ENCODE measurements around the gene BICC1. TPM values are rescaled to one million over a fixed set of nuclear protein-coding genes. Genes with fewer than 3 reads are reported as not detected.
A peak's percentile ranks its signal among the peaks of the same experiment; 100 is the strongest.

The BICC1 gene
- total RNA-seq, 1 donor = 210 TPM

GRCh38 chr10:58662314-58662713, 149.6 kb downstream of the BICC1 start:
- H3K4me1 ChIP-seq (ENCODE audit: insufficient read depth, low read length) = peaks cover 51% of the 10 kb centered on the region
- no peaks in the 10 kb centered on the region for H4K20me1 ChIP-seq (ENCODE audit: insufficient read depth, low read length)
- H3K4me2 ChIP-seq (ENCODE audit: insufficient read depth, low read length) = peak overlapping the region; percentile 76
- peak overlapping the region; percentile 87 for H3K27ac ChIP-seq (ENCODE audit: low read depth, low read length)
- TF ChIP-seq CTCF (IDR thresholded peaks at IDR 0.05; ENCODE audit: extremely low read depth, low read depth, low read length) = no peak
- no peak overlapping the region for H3K4me3 ChIP-seq (ENCODE audit: insufficient read depth, low read length)
- peak; percentile 58 for DNase-seq (ENCODE audit: insufficient read length, low spot score, missing footprints)
- no peaks in the 10 kb centered on the region for H3K9me3 ChIP-seq (ENCODE audit: low read depth, low read length)
- no peaks in the 10 kb centered on the region for H3K27me3 ChIP-seq (ENCODE audit: insufficient read depth, low read length)
- H3K36me3 ChIP-seq (ENCODE audit: insufficient read depth, low read length) = no peaks in the 10 kb centered on the region
- no peak overlapping the region for H2AFZ ChIP-seq (ENCODE audit: low read length)
- H3K79me2 ChIP-seq (ENCODE audit: insufficient read depth, low read length) = peaks cover 69% of the 10 kb centered on the region

- H3K4me1 ChIP-seq (ENCODE audit: insufficient read depth, low read length) = peaks cover 45% of the 10 kb centered on the region
- H3K36me3 ChIP-seq (ENCODE audit: insufficient read depth, low read length) = no peaks in the 10 kb centered on the region
- H3K27ac ChIP-seq (ENCODE audit: low read depth, low read length) = peak overlapping the region; percentile 66
- no peak for DNase-seq (ENCODE audit: insufficient read length, low spot score, missing footprints)
- no peaks in the 10 kb centered on the region for H3K27me3 ChIP-seq (ENCODE audit: insufficient read depth, low read length)
- no peaks in the 10 kb centered on the region for H4K20me1 ChIP-seq (ENCODE audit: insufficient read depth, low read length)
- H2AFZ ChIP-seq (ENCODE audit: low read length) = no peak overlapping the region
- peak overlapping the region; percentile 83 for H3K4me2 ChIP-seq (ENCODE audit: insufficient read depth, low read length)
- H3K4me3 ChIP-seq (ENCODE audit: insufficient read depth, low read length) = peak overlapping the region; percentile 53
- peaks cover 67% of the 10 kb centered on the region for H3K79me2 ChIP-seq (ENCODE audit: insufficient read depth, low read length)
- no peak for TF ChIP-seq CTCF (IDR thresholded peaks at IDR 0.05; ENCODE audit: extremely low read depth, low read depth, low read length)
- no peaks in the 10 kb centered on the region for H3K9me3 ChIP-seq (ENCODE audit: low read depth, low read length)
Observed at GRCh38 chr10:58665361-58665760, 152.7 kb downstream of the BICC1 start.

GRCh38 chr10:58666024-58666423, 153.4 kb downstream of the BICC1 start:
- Histone ChIP-seq H3K4me1 (ENCODE audit: insufficient read depth, low read length) (peaks cover 39% of the 10 kb centered on the region), H3K27ac (ENCODE audit: low read depth, low read length) (peak overlapping the region; percentile 66), H3K27me3 (ENCODE audit: insufficient read depth, low read length) (no peaks in the 10 kb centered on the region), H4K20me1 (ENCODE audit: insufficient read depth, low read length) (no peaks in the 10 kb centered on the region), H3K36me3 (ENCODE audit: insufficient read depth, low read length) (no peaks in the 10 kb centered on the region), H3K79me2 (ENCODE audit: insufficient read depth, low read length) (peaks cover 72% of the 10 kb centered on the region), H2AFZ (ENCODE audit: low read length) (no peak overlapping the region), H3K9me3 (ENCODE audit: low read depth, low read length) (no peaks in the 10 kb centered on the region), H3K4me2 (ENCODE audit: insufficient read depth, low read length) (peak overlapping the region; percentile 83), H3K4me3 (ENCODE audit: insufficient read depth, low read length) (peak overlapping the region; percentile 53)
- no peak for TF ChIP-seq CTCF (IDR thresholded peaks at IDR 0.05; ENCODE audit: extremely low read depth, low read depth, low read length)
- DNase-seq (ENCODE audit: insufficient read length, low spot score, missing footprints) = no peak

GRCh38 chr10:58667658-58668310, 155.1 kb downstream of the BICC1 start:
- H3K4me2 ChIP-seq (ENCODE audit: insufficient read depth, low read length) = no peak overlapping the region
- no peak overlapping the region for H3K4me3 ChIP-seq (ENCODE audit: insufficient read depth, low read length)
- DNase-seq (ENCODE audit: insufficient read length, low spot score, missing footprints) = no peak

More at GRCh38 chr10:58667658-58668310, 155.1 kb downstream of the BICC1 start:
- no peak overlapping the region for H2AFZ ChIP-seq (ENCODE audit: low read length)
- no peak overlapping the region for H3K27ac ChIP-seq (ENCODE audit: low read depth, low read length)
- peaks cover 89% of the 10 kb centered on the region for H3K79me2 ChIP-seq (ENCODE audit: insufficient read depth, low read length)
- H3K4me1 ChIP-seq (ENCODE audit: insufficient read depth, low read length) = peaks cover 29% of the 10 kb centered on the region
- peaks cover 4% of the 10 kb centered on the region for H4K20me1 ChIP-seq (ENCODE audit: insufficient read depth, low read length)
- TF ChIP-seq CTCF (IDR thresholded peaks at IDR 0.05; ENCODE audit: extremely low read depth, low read depth, low read length) = no peak
- H3K36me3 ChIP-seq (ENCODE audit: insufficient read depth, low read length) = no peaks in the 10 kb centered on the region
- no peaks in the 10 kb centered on the region for H3K9me3 ChIP-seq (ENCODE audit: low read depth, low read length)
- H3K27me3 ChIP-seq (ENCODE audit: insufficient read depth, low read length) = no peaks in the 10 kb centered on the region

All from osteoblast (primary cell).